ENCODE data around the gene IL18R1. TPM values are rescaled to one million over a fixed set of nuclear protein-coding genes. Genes with fewer than 3 reads are reported as not detected.

The IL18R1 gene
- total and polyA plus RNA-seq, 7 donors = 0.60 to 5.2 (median 1.4) TPM

DNA sequence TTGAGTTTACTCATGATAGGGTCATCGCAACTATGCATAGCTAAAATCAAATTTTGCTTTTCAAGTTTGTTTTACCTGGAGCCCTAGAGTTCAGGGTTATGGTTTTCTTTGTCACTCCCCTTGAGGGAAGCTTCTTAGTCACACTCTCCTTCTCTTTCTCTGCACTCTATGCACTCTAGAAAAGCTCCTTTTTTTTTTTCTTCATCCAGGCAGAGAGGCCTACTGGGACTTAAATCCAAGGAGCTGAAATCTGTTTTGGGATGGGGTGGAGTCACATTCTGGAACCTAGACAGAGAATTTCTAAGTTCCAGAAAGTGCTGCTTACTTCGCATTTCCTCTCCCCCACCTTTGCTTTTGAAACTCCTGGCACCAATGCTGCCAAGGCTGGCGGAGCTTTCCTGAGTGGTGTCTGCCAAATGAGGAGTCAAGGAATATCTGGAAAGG is 19.1 kb upstream of the IL18R1 start:
- H3K4me3 ChIP-seq = no peak overlapping the region
- intact Hi-C loops (cut with DNase I) = no loop called here
- WGBS, 2 donors = 81 to 82% methylated on average over 3 of the region's 3 CpGs
- no peaks in the 10 kb centered on the region for H3K4me1 ChIP-seq
- no peaks in the 10 kb centered on the region for H3K27me3 ChIP-seq
- H3K36me3 ChIP-seq = no peaks in the 10 kb centered on the region
- TF ChIP-seq, protein P1, sequence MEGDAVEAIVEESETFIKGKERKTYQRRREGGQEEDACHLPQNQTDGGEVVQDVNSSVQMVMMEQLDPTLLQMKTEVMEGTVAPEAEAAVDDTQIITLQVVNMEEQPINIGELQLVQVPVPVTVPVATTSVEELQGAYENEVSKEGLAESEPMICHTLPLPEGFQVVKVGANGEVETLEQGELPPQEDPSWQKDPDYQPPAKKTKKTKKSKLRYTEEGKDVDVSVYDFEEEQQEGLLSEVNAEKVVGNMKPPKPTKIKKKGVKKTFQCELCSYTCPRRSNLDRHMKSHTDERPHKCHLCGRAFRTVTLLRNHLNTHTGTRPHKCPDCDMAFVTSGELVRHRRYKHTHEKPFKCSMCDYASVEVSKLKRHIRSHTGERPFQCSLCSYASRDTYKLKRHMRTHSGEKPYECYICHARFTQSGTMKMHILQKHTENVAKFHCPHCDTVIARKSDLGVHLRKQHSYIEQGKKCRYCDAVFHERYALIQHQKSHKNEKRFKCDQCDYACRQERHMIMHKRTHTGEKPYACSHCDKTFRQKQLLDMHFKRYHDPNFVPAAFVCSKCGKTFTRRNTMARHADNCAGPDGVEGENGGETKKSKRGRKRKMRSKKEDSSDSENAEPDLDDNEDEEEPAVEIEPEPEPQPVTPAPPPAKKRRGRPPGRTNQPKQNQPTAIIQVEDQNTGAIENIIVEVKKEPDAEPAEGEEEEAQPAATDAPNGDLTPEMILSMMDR (IDR thresholded peaks at IDR 0.05) = no peak
- no peak for TF ChIP-seq POLR2AphosphoS5 (IDR thresholded peaks at IDR 0.05)
- no peak overlapping the region for H3K27ac ChIP-seq
- no peak for DNase-seq
- no peaks in the 10 kb centered on the region for H3K9me3 ChIP-seq

DNA sequence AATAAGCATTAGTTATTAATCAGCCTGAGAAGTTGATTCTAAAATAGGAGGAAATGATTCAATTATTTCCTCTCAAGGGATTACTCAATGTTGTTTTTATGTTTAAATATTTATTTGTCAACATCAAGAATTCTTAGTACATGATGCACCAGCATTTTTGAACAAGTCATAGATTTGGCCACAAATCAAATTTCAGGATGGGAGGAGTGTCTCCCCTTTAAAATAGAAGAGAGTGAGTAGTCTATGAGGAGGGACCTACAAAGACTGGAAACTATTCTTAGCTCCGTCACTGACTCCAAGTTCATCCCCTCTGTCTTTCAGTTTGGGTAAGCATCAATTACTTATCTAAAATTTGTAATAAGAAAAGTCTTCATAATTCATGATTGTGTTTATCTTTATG is 18.6 kb upstream of the IL18R1 start:
- Histone ChIP-seq H3K4me3 (no peak overlapping the region), H3K27me3 (no peaks in the 10 kb centered on the region), H3K27ac (no peak overlapping the region), H3K4me1 (no peaks in the 10 kb centered on the region), H3K36me3 (no peaks in the 10 kb centered on the region), H3K9me3 (no peaks in the 10 kb centered on the region)
- intact Hi-C loops (cut with DNase I) = no loop called here
- WGBS, 2 donors = 79% methylated on average over 1 of the region's 1 CpG
- no peak for DNase-seq
- TF ChIP-seq POLR2A (IDR thresholded peaks at IDR 0.05) (no peak), EP300 (IDR thresholded peaks at IDR 0.05) (no peak), POLR2AphosphoS5 (IDR thresholded peaks at IDR 0.05) (no peak)
- TF ChIP-seq, protein P1 (IDR thresholded peaks at IDR 0.05) = no peak

DNA sequence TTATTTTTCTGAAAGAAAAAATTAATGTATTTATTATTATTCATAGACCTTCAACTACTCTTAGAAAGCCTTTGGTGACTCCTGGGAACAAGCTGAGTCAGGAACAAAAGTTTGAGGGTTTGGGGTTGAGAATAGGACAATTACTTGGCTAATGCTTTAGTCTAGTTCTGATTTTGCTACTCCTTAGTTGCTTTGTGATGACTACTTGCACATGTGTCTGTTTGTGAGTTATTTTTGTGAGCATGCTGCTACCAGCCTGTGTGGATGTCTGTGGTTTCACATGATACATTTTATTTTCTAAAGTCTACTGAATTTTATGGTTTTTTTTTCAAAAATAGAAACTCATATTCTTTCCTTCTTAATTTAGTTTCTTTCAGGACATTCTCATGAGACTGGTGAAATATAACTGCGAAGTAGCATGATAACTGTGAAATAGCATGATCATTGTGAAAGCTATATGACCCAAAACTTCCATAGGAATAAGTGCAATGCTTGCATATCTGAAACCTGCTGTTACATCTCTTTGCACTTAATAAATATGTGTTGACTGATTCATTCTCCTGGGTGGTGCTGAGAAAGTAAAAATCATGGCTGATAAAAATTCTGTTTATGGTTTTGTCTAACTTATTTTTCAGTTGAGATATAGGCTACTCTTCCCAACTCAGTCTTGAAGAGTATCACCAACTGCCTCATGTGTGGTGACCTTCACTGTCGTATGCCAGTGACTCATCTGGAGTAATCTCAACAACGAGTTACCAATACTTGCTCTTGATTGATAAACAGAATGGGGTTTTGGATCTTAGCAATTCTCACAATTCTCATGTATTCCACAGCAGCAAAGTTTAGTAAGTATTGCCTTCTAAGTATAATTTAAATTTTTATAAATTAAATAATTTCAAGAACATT is 17.9 kb upstream of the IL18R1 start:
- Histone ChIP-seq H3K27me3 (no peaks in the 10 kb centered on the region), H3K4me1 (no peaks in the 10 kb centered on the region), H3K9me3 (no peaks in the 10 kb centered on the region), H3K27ac (no peak overlapping the region), H3K36me3 (no peaks in the 10 kb centered on the region), H3K4me3 (no peak overlapping the region)
- DNase-seq = no peak
- TF ChIP-seq, protein P1 (IDR thresholded peaks at IDR 0.05) = no peak
- no peak for TF ChIP-seq POLR2A (IDR thresholded peaks at IDR 0.05)
- TF ChIP-seq EP300 (IDR thresholded peaks at IDR 0.05) = no peak
- TF ChIP-seq POLR2AphosphoS5 (IDR thresholded peaks at IDR 0.05) = no peak
- 58 to 69% methylated on average over 3 of the region's 3 CpGs for WGBS, 2 donors
- intact Hi-C loops (cut with DNase I) = no loop called here

DNA sequence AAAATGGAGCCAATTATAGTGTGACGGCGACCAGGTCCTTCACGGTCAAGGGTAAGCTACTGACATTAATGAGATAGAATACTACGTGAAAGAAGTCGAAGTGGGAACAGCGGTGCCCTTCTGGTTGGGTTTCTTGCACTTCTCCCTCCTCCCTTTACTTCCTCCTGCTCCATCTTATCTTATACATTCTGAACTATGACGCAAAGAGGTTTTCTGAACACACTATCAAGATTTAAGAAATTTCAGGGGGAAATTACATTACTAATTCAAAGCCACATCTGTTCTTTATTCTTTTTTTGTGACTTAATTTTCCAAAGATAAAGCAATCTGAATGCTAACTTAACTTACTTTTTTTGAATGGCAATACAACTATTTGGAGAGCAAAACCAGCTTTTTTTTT is 14.8 kb upstream of the IL18R1 start:
- Histone ChIP-seq H3K27ac (no peak overlapping the region), H3K36me3 (no peaks in the 10 kb centered on the region), H3K4me3 (no peak overlapping the region), H3K9me3 (no peaks in the 10 kb centered on the region), H3K4me1 (no peaks in the 10 kb centered on the region), H3K27me3 (no peaks in the 10 kb centered on the region)
- intact Hi-C loops (cut with DNase I) = no loop called here
- no peak for TF ChIP-seq POLR2A (IDR thresholded peaks at IDR 0.05)
- TF ChIP-seq POLR2AphosphoS5 (IDR thresholded peaks at IDR 0.05) = no peak
- TF ChIP-seq, protein P1 (IDR thresholded peaks at IDR 0.05) = no peak
- no peak for TF ChIP-seq EP300 (IDR thresholded peaks at IDR 0.05)
- no peak for DNase-seq
- WGBS, 2 donors = 84 to 93% methylated on average over 7 of the region's 7 CpGs

Data from sigmoid colon (tissue), 7 donors.